Activated T-cell treated with anti-CD3 and anti-CD28 coated beads for 48 hours (primary cell): ENCODE measurements around the gene PSMA2.
A peak's percentile ranks its signal among the peaks of the same experiment; 100 is the strongest.

ENCODE experiments used
- DNase-seq: peaks from one replicate; pipeline ENCODE4 v3.0.0-alpha.2; 2020; ENCODE audit warnings: low read depth

PSMA2 gene

GRCh38 chr7:42931834-42932651 lies at the start of gene PSMA2, which contains the start of gene MRPL32:
TSS of gene PSMA2 (minus strand) at chr7:42932174. CDS start at chr7:42932158, 16 bp downstream.
TSS of gene MRPL32 (plus strand) at chr7:42932376. CDS start at chr7:42932387, 11 bp downstream.
- DNase-seq: peak; percentile 87

GRCh38 chr7:42981601-42982000 lies 49.6 kb upstream of the PSMA2 start:
- DNase-seq: no peak

- no peak for DNase-seq
These were observed 48.5 kb upstream of the PSMA2 start for GRCh38 chr7:42980514-42980913.

- DNase-seq: no peak
These were observed 48.1 kb upstream of the PSMA2 start for GRCh38 chr7:42980084-42980483.

GRCh38 chr7:42978496-42978895 lies 46.5 kb upstream of the PSMA2 start:
- no peak for DNase-seq

- DNase-seq: no peak
These were observed 44.4 kb upstream of the PSMA2 start for GRCh38 chr7:42976371-42976770.

- DNase-seq: no peak
These were observed 40.9 kb upstream of the PSMA2 start for GRCh38 chr7:42972699-42973500.

- DNase-seq: no peak
These were observed 35.4 kb upstream of the PSMA2 start for GRCh38 chr7:42967391-42967790.

GRCh38 chr7:42964849-42965805 lies 33.2 kb upstream of the PSMA2 start:
- DNase-seq: no peak

GRCh38 chr7:42964293-42964692 lies 32.3 kb upstream of the PSMA2 start:
- no peak for DNase-seq

- DNase-seq: no peak
These were observed 29.2 kb upstream of the PSMA2 start for GRCh38 chr7:42961170-42961569.

GRCh38 chr7:42960762-42961161 lies 28.8 kb upstream of the PSMA2 start:
- no peak for DNase-seq

GRCh38 chr7:42959549-42959948 lies 27.6 kb upstream of the PSMA2 start:
- no peak for DNase-seq

GRCh38 chr7:42956062-42956461 lies 24.1 kb upstream of the PSMA2 start:
- DNase-seq: no peak

- DNase-seq: no peak
These were observed 22.0 kb upstream of the PSMA2 start for GRCh38 chr7:42953994-42954393.

GRCh38 chr7:42952328-42952727 lies 20.4 kb upstream of the PSMA2 start:
- DNase-seq: no peak

GRCh38 chr7:42950417-42950816 lies 18.4 kb upstream of the PSMA2 start:
- DNase-seq: no peak

- DNase-seq: no peak
These were observed 15.5 kb upstream of the PSMA2 start for GRCh38 chr7:42947521-42947920.

GRCh38 chr7:42946627-42946950 lies 14.6 kb upstream of the PSMA2 start:
- DNase-seq: no peak

GRCh38 chr7:42945821-42946626 lies 14.1 kb upstream of the PSMA2 start:
- no peak for DNase-seq
